ENCODE results near the gene RNF175.
"Not testable (repeated sequence)": the region's sequence is repeated elsewhere in the genome, so short reads cannot be mapped to it uniquely, and the experiment has no call there.

The RNF175 gene

GRCh38 chr4:153683763-153684181 is 76.1 kb downstream of the RNF175 start:
- DNase-seq (ENCODE audit: low read depth in 2 of 2), result no peak

- DNase-seq (ENCODE audit: low read depth in 2 of 2), result no peak
Measured at GRCh38 chr4:153679486-153679885, 80.3 kb downstream of the RNF175 start.

GRCh38 chr4:153676984-153677383 is 82.8 kb downstream of the RNF175 start:
- DNase-seq (ENCODE audit: low read depth in 2 of 2), result no peak

GRCh38 chr4:153676486-153676885 is 83.3 kb downstream of the RNF175 start:
- DNase-seq (ENCODE audit: low read depth in 2 of 2), result no peak

DNA sequence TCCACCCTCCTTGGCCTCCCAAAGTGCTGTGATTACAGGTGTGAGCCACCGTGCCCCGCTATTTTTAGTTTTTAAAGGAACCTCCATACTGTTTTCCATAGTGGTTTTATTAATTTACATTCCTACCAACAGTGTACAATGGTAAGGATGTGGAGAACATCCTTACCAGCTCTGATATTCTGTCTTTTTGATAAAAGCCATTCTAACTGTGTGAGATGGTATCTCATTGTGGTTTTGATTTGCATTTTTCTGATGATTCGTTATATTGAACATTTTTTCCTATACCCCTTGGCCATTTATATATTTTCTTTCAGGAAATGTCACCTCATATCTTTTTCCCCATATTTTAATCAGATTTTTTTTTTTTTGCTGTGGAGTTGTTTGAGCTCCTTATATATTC is 90.0 kb downstream of the RNF175 start:
- no peak for DNase-seq (ENCODE audit: low read depth in 2 of 2)

DNA sequence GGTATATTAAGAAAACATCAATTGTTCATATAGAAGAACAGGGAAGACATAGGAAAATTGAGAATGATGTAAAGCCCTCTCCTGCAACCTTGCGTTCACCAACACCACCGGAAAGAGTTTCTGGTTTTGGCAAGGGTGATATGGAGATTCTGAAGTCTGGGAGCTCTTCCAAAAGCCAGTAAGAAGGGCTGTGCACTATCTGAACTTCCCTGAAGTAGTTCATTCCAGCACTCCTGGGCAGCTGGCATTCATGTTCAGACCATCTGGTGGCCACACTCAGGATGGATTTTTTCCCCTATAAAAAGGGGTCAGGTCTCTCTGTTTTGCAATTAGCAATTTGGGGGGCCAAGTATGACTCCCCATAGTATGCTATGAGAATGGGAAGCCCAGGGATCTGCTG is 91.2 kb downstream of the RNF175 start:
- no peak for DNase-seq (ENCODE audit: low read depth in 2 of 2)

- DNase-seq (ENCODE audit: low read depth in 2 of 2), result not testable (repeated sequence)
Measured at GRCh38 chr4:153666505-153666904, 93.3 kb downstream of the RNF175 start.

DNA sequence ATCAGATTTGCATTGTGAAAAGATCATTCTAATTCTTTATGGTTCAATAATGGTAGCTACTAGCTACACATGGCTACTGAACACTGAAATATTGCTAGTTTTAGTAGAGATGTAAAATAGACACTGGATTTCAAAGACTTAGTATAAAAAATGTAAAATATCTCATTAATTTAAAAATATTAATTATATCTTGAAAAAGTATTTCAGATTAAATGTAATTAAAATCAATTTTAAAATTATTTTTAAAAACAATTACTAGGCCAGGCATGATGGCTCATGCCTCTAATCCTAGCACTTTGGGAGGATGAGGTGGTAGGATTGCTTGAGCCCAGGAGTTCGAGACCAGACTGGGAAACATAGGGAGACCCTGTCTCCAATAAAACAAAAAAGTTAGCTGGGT is 96.2 kb downstream of the RNF175 start:
- no peak for DNase-seq (ENCODE audit: low read depth in 2 of 2)

DNA sequence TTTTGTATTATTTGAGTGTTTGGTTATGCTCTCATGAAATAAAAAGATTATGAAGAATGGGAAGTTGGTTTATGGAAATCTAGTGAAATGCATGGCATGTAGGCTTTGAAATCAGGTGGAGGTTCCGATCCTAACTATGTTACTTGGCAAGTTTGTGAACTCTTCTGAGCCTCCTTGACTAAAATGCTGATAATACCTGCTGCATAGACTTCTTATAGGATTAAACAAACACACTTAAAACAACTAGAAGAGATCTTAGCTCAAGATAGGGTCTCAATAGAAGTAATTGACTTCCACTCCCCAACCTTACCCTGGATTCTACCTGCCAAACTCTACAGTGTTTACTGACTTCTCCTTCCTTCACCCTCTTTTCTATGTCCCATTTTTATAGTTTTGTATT is 97.9 kb downstream of the RNF175 start:
- no peak for DNase-seq (ENCODE audit: low read depth in 2 of 2)

GRCh38 chr4:153661215-153661822 is 98.5 kb downstream of the RNF175 start:
- DNase-seq (ENCODE audit: low read depth in 2 of 2), result no peak

All from stimulated activated CD4-positive, alpha-beta T cell treated with anti-CD3 and anti-CD28 coated beads, Interleukin-1b, Interleukin-23, amount 100 ng/mL, for 1 hour (primary cell).